ENCODE measurements around the gene IMPG1.

The IMPG1 gene

GRCh38 chr6:75884822-75885221 is 187.6 kb downstream of the IMPG1 start:
- DNase-seq, result no peak

- no peak for DNase-seq
Measured at GRCh38 chr6:75882734-75883133, 189.7 kb downstream of the IMPG1 start.

- DNase-seq, result no peak
Measured at GRCh38 chr6:75880305-75880704, 192.2 kb downstream of the IMPG1 start.

GRCh38 chr6:75876152-75876551 is 196.3 kb downstream of the IMPG1 start:
- DNase-seq, result no peak

GRCh38 chr6:75874224-75874623 is 198.2 kb downstream of the IMPG1 start:
- no peak for DNase-seq
